GM19324 (cell line): ENCODE measurements around the gene DDX51.
"Not testable (repeated sequence)": the region's sequence is repeated elsewhere in the genome, so short reads cannot be mapped to it uniquely, and the experiment has no call there.

Source experiments
- ATAC-seq: cut with Tn5 transposase; IDR thresholded peaks from one replicate; pipeline ENCODE4 v1.9.1; 2021; ENCODE audit warnings: mild to moderate bottlenecking, moderate library complexity; ENCODE audit not compliant: unreplicated experiment, low FRiP score

Gene DDX51

GRCh38 chr12:132155771-132156572 is 11.9 kb upstream of the DDX51 start:
- no peak for ATAC-seq

- no peak for ATAC-seq
Measured at GRCh38 chr12:132154941-132155770, 11.0 kb upstream of the DDX51 start.

- ATAC-seq: peak; percentile 19
Measured at GRCh38 chr12:132154341-132154761, 10.2 kb upstream of the DDX51 start.

GRCh38 chr12:132153501-132154340 is 9.6 kb upstream of the DDX51 start:
- ATAC-seq: peak; percentile 78

- no peak for ATAC-seq
Measured at GRCh38 chr12:132152953-132153352, 8.8 kb upstream of the DDX51 start.

- no peak for ATAC-seq
Measured at GRCh38 chr12:132152411-132152821, 8.3 kb upstream of the DDX51 start.

- no peak for ATAC-seq
Measured at GRCh38 chr12:132151766-132152410, 7.8 kb upstream of the DDX51 start.

- ATAC-seq: no peak
Measured at GRCh38 chr12:132151145-132151765, 7.1 kb upstream of the DDX51 start.

- no peak for ATAC-seq
Measured at GRCh38 chr12:132150780-132151144, 6.6 kb upstream of the DDX51 start.

- ATAC-seq: not testable (repeated sequence)
Measured at GRCh38 chr12:132149526-132149925, 5.4 kb upstream of the DDX51 start.

- ATAC-seq: no peak
Measured at GRCh38 chr12:132148368-132149045, 4.4 kb upstream of the DDX51 start.

GRCh38 chr12:132147423-132148367 is 3.6 kb upstream of the DDX51 start:
- ATAC-seq: no peak

- no peak for ATAC-seq
Measured at GRCh38 chr12:132146772-132147422, 2.8 kb upstream of the DDX51 start.

- no peak for ATAC-seq
Measured at GRCh38 chr12:132146098-132146497, 2.0 kb upstream of the DDX51 start.

GRCh38 chr12:132145334-132145733 is 1.2 kb upstream of the DDX51 start:
- no peak for ATAC-seq

GRCh38 chr12:132144810-132145168 is 670 bp upstream of the DDX51 start:
- no peak for ATAC-seq

GRCh38 chr12:132143336-132144071 is 615 bp downstream of the DDX51 start:
- peak; percentile 39 for ATAC-seq
